Measurements from ENCODE around the gene KIF3C.

GRCh38 chr2:25988134-25988533 is 5.8 kb upstream of the KIF3C start:
- no peak for TF ChIP-seq CTCF (IDR thresholded peaks at IDR 0.05 in 2 of 3, conservative IDR thresholded peaks at IDR 0.05 in 1 of 3; ENCODE audit: insufficient read depth in 2 of 3, low read depth in 1 of 3, low read length in 3 of 3)
- TF ChIP-seq BHLHE40 (IDR thresholded peaks at IDR 0.05; ENCODE audit: low read length), result no peak
- no peak for TF ChIP-seq CBX3 (IDR thresholded peaks at IDR 0.05; ENCODE audit: borderline replicate concordance in 1 of 2, low read length in 2 of 2)
- TF ChIP-seq TSHZ1 (CRISPR knock-in tag; IDR thresholded peaks at IDR 0.05), result no peak
